GM19397 (cell line): ENCODE measurements around the gene KCNJ1.
A peak's percentile ranks its signal among the peaks of the same experiment; 100 is the strongest.

Source experiments
- ATAC-seq: cut with Tn5 transposase; IDR thresholded peaks from one replicate; pipeline ENCODE4 v1.9.1; 2021; ENCODE audit warnings: mild to moderate bottlenecking, moderate library complexity; ENCODE audit not compliant: unreplicated experiment

Gene KCNJ1

DNA sequence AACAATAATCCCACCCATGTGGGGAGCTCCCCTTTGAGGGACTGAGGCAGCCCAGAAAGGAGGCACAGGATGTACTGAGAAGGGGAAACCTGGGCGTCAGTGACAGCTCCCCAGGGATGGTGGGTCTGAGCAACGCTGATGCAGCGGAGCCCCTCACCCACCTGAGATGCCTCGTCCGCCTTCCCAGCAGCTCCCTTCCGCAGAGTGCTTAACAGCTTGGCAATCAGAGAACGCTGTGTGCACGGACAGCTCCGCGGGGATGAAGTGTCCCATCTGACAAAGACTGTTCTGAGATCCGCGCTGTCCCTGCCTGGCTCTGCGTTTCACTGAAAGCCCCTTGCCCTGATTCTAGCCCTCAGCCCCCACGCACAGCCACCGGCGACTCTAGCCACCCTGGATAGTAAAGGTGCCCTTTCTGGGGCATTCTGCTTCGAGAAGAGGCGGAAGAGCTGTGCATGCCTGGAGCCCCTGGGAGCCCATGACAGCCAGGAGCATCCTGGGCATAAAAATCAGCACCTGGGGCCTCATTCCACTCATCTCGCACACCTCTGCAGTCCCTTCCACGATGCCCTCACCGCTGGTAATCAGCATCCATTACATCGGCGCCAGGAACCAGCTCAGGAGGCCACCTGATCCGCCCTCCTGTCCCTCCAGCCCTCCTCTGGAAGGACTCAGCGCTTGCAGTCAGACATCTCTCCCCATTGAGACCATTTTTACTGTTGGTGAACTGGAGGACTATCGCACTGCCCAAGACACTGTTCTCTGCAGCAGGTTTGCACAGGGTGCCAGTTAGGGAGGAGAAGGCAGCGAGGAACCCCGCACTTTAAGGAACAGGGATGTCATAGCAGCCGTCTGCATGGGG lies 34.8 kb upstream of the KCNJ1 start:
- no peak for ATAC-seq

DNA sequence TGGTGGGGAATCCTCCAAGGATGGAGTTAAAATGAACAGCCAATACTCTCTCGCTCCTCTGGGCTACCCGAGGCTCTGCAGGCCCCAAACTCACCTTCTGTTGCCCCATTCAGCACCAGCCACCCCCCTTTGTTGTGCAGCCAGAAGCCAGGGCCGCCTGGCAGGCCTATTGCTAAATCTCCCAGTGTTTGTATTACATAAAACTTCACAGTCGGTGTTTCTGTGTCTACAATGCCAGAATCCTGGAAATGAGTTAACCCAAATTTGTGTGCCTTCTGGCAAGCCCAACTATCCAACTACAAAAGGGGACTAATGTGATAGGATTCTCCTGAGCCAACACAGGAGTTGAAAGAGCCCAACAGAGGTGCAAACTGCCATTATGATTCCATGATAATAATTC lies 33.4 kb upstream of the KCNJ1 start:
- ATAC-seq: no peak

DNA sequence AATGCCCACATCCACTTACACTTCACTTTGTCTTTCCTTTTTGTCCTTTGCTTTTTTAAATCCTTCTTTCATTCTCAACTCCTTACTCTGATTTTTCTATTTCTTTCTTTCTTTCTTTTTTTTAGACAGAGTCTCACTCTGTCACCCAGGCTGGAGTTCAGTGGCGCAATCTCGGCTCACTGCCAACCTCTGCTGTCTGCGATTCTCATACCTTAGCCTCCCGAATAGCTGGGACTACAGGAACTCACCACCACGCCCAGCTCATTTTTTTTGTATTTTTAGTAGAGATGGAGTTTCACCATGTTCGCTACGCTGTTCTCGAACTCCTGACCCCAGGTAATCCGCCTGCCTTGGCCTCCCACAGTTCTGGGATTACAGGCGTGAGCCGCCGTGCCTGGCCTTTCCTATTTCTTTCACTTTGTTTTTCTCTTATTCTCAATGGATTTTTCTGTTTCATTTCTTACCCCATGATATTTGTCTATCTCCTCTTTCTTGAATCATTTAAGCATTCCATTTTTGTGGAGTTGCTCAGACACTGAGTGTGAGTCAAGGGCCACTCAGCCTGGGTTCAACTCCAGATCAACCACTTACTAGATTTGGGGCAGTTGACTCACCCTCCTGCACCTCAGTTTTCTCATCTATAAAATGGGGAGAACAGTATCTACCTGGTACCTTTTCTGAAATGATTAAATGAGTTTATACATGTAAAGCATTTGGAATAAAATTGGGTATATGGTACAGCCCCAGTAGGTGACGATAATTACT lies 31.7 kb upstream of the KCNJ1 start:
- ATAC-seq: no peak

DNA sequence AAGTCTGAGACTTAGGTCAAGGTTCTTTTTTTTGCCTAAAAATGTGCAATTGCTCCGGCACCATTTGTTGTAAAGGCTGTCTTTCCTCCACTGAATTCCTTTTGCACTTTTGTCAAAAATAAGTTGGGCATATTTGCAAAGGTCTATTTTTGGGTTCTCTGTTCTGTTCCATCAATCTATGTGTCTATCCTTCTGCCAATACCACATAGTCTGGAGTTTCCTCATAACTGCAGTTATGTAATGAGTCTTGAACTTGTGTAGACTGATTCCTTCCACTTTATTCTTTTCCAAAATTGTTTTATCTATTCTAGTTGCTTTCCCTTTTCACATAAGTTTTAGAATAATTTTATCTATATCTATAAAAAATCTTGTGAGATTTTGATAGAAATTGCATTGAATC lies 30.7 kb upstream of the KCNJ1 start:
- no peak for ATAC-seq

DNA sequence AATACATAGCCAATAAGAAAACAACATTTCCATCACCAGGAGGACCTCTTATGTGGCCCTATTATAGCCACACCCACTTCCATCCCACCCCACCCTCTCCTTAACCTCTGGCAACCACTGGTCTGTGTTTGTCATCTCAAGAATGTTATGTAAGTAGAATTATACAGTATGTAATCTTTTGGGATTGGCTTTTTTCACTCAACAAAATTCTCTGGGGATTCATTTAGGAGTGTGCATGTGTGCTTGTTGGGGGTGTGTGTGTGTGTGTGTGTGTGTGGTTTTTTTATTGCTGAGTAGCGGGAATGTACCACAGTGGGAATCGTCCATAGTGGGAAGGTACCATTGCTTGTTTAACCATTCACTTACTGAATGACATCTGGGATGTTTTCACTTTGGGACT lies 29.3 kb upstream of the KCNJ1 start:
- no peak for ATAC-seq

DNA sequence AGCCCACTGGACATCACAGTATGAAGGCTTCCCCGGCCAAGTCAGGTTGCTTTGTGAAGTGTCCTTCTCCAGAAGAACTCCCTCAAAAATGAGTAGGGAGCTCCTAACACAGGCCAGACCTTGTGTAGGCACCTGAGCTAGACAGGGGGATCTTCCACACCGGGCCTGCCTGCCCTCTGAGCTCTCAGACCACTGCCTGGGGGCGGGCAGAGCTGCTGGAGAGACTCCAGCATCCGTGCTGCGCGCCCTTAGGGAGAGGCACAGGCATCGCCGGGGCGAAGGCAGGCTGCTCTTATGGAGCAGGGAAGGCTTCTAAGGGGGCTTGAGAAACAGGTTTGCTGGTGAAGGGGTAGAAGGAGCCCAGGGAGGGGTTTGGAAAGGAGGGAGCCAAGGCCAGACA lies 28.4 kb upstream of the KCNJ1 start:
- ATAC-seq: no peak

DNA sequence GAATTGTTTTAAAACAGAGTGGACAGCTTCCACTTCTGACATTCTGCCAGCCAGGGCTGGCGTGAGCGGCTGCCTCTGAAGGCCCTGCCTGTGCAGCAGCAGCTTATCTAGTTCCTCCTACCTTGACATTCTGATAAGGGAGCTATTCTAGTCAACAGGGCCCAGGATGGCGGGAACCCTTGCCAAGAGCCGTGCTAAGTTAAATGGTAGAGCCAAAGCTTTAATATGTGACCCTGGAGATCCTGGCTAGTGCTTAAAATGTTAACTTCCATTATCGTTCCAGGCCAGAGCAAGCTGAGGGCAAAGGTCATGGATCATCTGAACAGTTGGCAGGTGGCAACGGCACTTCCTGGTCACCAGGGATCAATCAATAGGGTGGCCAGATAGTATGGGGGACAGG lies 27.6 kb upstream of the KCNJ1 start:
- ATAC-seq: no peak

DNA sequence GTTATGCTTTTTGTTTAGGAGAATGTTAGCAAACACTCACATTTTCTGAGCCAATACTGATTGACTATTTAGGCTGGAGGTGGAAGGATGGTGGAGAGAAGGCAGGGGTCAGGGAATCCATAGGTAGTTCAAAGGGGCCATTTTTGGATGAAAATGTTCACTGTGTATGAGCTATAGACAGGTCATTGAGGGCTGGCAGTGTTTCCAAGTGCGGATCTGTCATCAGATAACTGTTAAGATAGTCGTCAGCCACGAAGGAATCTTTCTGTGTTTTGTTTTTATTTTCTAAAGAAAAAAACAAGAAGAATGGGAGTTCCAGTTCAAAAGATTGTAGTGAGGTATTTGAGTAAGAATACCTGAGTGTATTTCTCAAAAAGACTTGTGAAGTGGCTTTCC lies 27.2 kb upstream of the KCNJ1 start:
- ATAC-seq: no peak

DNA sequence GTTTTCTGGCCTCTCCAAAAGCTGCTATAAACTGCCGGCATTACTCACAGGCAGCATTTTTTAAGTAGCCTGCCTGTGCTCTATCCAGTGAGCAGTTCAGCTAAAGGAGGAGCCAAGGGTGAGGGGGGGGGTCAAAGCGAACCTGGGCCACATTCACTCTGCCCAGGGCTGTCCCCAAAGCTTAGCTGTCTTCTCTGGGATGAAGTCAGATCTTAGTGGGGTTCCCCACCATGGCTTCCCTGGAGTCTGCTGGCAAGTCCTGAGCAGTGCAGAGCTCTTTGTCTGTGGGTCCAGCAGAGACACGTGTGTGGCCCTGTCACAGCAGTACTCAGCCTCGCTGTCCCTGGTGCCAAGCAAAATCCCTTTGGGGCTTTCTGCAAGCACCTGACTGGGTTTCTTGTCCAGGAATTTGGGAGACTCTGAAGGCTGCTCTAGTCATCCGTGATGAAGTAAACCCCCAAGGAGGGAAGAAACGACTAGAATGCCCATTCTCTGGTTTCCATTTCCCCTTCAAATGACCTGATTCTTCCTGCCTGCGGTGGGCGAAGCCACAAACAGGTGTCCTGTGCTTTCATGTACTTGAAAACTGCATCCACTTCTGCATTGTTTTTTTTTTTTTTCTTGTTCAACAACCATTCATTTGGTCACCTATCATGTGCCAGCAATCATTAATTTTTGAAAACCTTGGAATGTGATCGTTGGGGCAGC lies 26.6 kb upstream of the KCNJ1 start:
- peak; percentile 63 for ATAC-seq

DNA sequence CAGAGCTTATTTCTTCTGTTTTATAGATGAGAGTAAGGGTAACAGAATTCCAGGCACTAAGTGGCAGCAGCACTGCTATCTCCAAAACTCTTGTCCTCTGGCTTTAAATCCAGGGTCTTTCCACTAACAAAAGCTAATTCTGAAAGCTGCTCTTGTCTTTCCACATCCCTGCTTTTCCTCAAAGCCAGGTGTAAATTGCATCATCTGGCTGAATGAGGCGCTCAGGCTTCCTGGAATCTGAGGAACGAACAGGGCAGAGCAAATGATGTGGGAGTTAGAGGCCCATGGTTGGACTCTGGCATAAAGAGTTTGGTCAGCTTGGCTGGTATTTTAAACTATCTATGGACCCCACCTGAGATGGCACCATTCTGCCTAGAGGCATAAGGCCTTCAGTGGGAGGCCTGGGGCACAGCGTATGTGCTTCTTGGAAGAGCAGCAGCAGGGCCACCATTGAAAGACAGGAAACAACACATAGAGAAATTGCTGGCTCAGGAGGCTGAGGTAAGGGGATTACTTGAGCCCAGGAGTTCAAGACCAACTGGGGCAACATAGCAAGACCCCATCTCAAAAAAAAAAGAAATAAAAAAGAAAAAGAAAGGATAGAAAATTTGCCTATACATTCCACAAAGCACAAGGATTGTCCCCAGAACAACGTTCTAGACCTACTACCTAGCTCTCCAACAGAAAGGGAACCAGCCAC lies 25.9 kb upstream of the KCNJ1 start:
- no peak for ATAC-seq

DNA sequence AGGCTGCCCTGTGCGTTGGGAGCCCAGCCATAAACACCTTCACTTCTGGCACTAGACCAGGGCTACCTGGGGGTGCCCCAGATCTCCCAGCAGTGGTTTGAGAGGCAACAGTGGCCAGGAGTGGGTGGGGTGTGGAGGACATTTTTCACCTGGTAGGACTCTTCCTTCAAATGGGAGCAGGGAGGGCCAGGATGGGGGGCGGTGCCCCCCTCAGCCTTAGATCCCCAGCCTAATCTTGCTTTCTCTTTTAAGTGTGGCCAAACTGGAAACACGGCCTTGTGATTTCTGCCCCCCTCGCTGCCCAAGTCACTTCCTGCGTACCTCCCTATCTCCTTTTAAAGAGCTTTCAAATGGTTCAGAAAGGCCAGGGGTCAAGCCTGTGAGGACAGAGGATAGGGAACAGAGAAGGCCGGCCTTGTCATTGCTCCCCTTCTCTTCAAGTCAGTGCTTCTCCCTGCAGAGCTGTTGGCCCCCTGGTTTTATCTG lies 24.9 kb upstream of the KCNJ1 start:
- ATAC-seq: no peak

DNA sequence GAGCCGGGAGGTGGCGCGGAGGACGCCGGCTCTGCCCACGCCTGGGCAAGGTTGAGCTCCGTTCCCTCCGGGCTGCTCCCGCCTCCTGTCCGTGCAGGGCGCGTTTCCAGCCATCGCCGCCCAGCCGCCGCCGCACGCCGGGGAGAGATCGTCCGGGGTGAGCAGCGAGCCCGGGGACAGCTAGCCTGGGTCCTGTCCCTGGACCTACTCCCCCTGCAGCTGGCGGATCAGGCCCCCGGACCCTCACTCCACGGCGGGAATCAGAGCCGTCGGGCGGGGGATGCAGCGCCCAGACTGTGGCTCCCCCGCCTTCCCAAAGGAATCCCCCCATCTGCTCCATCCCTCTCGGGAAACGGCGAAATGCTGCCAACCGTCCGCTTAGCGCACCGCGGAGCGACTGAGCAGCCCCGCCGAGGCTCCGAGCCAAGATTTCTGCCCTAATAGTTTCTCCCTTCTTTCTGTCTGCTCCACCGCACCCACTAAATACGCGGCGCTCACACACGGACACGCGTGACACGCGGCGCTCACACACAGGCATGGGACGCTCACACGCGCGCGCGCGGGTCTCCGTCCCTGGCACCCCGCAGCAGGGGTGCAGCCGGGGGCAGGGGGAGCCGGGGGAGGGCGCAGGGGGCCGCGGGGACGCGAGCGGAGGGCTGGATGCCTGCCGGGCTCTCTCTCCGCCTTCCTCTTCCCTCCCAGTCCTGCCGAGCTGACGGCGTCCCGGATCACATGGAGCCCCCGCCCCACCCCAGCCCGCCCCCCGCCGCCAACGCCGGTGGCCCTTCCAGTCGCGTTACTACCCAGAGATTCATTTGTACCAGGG lies 23.7 kb upstream of the KCNJ1 start, which contains the start of gene KCNJ5:
Gene KCNJ5 (plus strand): TSS at position 814 of the 826 bp plus-strand sequence. CDS start 19,918 bp downstream, outside the sequence.
- no peak for ATAC-seq

DNA sequence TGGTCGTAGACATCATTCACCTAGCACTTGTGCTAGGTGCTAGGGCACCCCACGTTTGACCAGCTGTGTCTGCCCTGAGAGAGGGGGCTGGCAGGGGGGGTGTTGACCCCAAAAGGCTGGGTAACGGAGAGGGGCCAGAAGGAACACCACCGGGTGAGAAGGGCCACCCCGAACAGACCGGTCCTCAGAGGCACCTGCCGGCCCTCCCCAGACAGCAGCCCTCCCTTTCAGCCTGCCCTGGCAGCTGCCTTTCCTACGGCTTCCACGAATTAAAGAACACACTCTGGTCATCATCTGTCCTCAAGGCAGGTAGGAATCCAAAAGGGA lies 23.1 kb upstream of the KCNJ1 start:
- no peak for ATAC-seq

DNA sequence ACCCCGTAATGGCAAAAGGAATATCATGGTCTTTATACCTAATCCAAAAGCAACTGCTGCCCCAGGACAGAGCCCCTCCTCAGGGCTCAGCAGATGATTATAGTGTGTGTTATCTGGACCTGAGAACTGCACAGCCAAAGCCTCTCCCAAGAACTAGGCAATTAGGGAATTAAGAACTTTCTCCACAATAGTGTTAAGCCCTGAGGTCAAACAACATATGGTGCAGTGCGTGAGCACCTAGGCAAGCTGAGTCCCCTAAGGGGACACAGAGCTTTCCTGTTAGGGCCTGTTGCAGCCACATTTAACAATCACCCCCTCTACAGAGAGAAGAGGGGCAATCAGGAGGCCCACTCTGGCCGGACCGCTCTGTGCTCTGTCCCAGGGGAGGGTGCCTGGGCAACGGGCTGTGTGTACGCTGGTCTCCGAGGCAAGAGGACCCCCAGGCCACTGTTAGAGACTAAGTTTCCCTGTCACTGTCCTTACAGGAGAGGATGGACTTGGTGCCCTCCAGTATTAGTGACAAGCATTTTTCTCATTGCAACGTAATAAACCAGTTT lies 22.6 kb upstream of the KCNJ1 start:
- ATAC-seq: no peak

DNA sequence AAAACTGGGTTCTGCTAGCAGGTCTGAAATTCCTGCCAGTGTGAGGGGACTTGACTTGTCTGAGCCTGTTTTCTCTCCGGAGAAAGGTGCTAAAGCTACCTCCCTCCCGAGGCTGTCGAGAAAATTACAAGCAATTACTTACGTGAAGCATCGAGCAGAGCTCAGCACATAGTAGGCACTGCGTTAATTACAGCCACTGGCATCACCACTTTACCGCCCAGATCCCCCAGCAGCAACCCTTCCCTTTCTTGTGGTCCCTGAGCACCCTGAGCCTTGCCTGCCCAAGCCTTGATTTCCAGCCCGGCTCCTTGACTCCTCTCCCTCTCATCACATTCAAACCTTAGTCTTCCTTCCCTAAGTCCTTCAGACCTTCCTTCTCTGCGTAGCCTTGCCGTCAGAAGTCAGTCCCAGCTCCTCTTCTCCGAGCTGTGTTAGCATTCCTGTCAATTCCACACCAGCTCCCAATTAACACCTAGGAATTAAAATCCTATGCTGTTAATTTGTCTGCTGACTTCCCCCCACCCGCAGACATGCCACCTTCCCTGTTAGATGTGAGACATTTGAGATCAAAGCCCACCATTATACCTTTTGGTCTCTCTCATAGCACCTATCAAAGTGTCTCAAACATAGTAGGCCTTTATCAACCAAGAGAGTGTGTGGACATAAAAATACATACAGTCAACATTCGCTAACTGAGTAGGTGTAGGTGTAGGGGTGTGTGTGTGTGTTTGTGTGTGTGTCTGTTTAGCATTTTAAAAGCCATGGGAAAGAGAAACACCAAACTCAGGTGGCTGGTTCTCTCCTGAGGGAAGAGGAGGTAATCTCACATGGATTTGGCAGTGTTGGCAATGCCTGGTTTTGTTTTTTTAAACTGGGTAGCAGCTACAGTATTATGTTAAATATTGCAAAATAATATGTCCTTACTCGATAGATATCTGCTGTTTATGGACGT lies 21.2 kb upstream of the KCNJ1 start:
- ATAC-seq: no peak

DNA sequence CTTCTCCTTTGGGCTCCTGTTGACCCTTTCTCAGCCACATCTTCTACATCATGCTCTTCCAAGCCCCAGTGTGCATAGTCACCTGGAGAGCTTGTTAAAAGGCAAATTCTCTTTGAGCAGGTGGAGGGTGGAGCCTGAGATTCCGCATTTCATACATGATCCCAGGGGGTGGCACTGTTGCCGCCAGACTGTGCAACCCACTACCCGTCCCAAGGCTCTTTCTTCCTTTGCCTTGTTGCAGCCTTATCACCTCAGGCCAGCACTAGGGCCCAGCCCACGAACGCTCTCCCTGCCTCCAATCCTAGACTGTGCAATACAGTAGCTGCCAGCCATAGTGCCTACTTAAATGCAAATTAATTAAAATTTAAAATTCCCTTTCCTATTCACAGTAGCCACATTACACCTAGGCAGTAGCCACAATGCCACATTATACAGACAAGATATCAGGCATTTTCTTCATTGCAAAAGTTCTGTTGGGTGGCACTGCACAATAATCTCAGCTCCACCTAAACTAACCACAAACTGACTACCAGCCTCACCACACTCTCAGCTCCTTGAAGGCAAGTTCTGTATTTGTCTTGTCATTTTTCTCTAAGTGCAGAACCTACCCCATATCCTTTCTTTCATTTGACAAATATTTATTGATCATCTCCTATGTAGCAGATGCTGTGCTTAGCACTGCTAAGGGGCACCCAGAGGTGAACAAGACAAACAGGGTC lies 19.5 kb upstream of the KCNJ1 start:
- ATAC-seq: no peak

DNA sequence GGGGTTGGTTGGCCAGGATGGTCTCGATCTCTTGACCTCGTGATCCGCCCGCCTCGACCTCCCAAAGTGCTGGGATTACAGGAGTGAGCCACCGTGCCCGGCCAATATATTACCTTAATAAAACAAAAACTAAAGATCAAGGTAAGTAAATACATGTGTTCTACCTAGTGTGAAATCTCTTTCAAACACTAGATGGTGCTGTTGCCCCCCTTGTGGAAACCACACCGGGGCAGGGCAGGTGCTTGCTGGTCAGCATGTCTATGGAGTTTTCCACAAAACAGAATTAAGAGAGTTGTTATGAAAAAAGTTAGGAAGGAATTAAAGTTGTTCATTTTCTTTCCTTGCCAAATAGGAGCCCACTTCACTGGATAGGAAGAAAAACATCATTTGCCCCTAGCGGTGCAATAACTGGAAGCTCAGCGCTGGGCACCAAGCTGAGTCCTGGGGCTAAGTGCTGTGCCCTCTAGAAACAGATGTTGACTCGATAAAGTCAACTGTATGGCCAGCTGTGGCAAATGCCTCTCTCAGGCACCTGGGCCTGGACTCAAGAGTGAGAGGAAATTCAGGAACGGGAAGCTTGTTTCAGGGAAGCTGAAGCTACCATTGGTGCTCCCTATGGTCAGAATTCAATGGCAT lies 17.7 kb upstream of the KCNJ1 start:
- peak; percentile 75 for ATAC-seq

DNA sequence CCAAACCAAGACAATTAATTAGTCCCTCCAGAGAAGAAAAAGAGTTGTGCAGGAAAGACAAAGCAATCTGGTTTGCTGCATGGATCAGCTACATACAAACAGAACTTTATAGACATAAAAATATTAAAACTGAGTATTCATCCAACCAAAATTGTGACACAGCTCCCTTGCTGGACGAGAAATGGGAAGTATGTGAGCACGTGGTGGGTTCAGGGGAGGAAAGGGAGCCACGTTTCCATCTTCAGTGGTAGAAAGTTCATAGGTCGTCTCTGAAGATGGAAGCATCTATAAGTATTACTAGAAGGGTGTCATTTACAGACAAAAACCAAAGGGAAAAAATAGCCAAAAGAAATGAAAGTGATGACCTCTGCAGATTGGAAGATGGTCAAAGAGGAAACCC lies 17.0 kb upstream of the KCNJ1 start:
- no peak for ATAC-seq
